Ovary (tissue), 9 donors: ENCODE results near the gene BTF3. TPM values are rescaled to one million over a fixed set of nuclear protein-coding genes. Genes with fewer than 3 reads are reported as not detected.
"Not testable (repeated sequence)": the region's sequence is repeated elsewhere in the genome, so short reads cannot be mapped to it uniquely, and the experiment has no call there.

ENCODE experiments used
- DNase-seq, 5 donors: peaks; one replicate each; pipeline ENCODE4 v3.0.0-alpha.2; 2019 to 2020
- H3K27ac ChIP-seq, 2 donors: fragments of 200-600 bp; one replicate each; pipeline versions ENCODE4 v1.5.1 to v1.8.0; 2019 to 2022
- H3K27me3 ChIP-seq: fragments of 200-600 bp; one replicate; pipeline ENCODE4 v1.8.0; 2022
- H3K36me3 ChIP-seq: fragments of 200-600 bp; sonication (generic); one replicate; pipeline ENCODE4 v1.5.1; 2019
- H3K4me1 ChIP-seq: one replicate; pipeline ENCODE4 v1.8.1; 2013; ENCODE audit warnings: mild to moderate bottlenecking, moderate library complexity; ENCODE audit not compliant: insufficient read depth
- H3K4me3 ChIP-seq: fragments of 200-600 bp; sonication (generic); one replicate; pipeline ENCODE4 v1.5.1; 2017
- H3K9me3 ChIP-seq, 2 donors: fragments of 200-600 bp in 1 of 2; sonication (generic) in 1 of 2; one replicate each; pipeline versions ENCODE4 v1.5.1 to v1.8.1; 2013 to 2019; ENCODE audit warnings: mild to moderate bottlenecking in 1 of 2, moderate library complexity in 1 of 2
- EP300 ChIP-seq: sonication (generic); formaldehyde crosslinking; IDR thresholded peaks from one replicate; pipeline ENCODE4 v1.6.1; 2017; ENCODE audit warnings: antibody characterized with exemption
- POLR2A ChIP-seq: fragments of 450-650 bp; IDR thresholded peaks from one replicate; pipeline ENCODE4 v1.6.1; 2017; ENCODE audit warnings: antibody characterized with exemption, mild to moderate bottlenecking, moderate library complexity
- WGBS, 3 donors: extraction: QIAGEN DNeasy Blood & Tissue Kit in 1 of 3; methylation state at CpG; one replicate each; pipeline versions ENCODE4 v1.1.5 to v1.1.7; 2013 to 2017; 5-methylcytosine and 5-hydroxymethylcytosine counted together
- intact Hi-C, 4 donors: fragments of 100-400 bp; cut with DNase I; formaldehyde crosslinking; loops; one replicate each; pipeline versions ENCODE4 v1.11.0 to v1.15.1; 2022 to 2023
- polyA plus RNA-seq, 2 donors: library from polyadenylated mRNA; stranded (reverse); fragments of 200-250 nt in 1 of 2; fragments of 350-450 nt in 1 of 2; fragmentation: Illumina TruSeq in 1 of 2; extraction: RNeasy Lipid Tissue Mini Kit (QIAGEN cat#74804) in 1 of 2; gene quantifications; one replicate each; pipeline ENCODE4 v1.2.3, GENCODE V29; 2013 to 2014
- total RNA-seq, 7 donors: library from RNA; depleted of rRNA in 2 of 7; stranded (reverse); fragments of >200 nt in 2 of 7; fragmentation: NEBNext Ultra II Directional in 3 of 7; extraction: Animal tissue kit (Norgen Biotek cat#: 25700) in 3 of 7; gene quantifications; one replicate each; pipeline versions ENCODE4 v1.1.0 to v1.2.4, GENCODE V29; 2016 to 2023
- TF ChIP-seq, protein P1 (sequence below), 3 donors: fragments of 450-650 bp in 2 of 3; fragments of 200-600 bp in 1 of 3; IDR thresholded peaks; one replicate each; pipeline versions ENCODE4 v1.5.1 to v1.8.0; 2016 to 2022; ENCODE audit warnings: antibody characterized with exemption in 3 of 3, mild to moderate bottlenecking in 1 of 3
- donor health status: DM: no; HTN: no; CAD: no; lungs with moderate emphysema.
- donor health status: DM: no; HTN: no; CAD: no.
- donor health status: Bipolar disorder and iron deficiency.
- donor health status: DM: yes; HTN: yes; CAD: no.
- donor health status: DM: no; HTN: no; CAD: no.
- donor health status: DM: yes; HTN: yes; CAD: no.

The BTF3 gene
- total and polyA plus RNA-seq, 9 donors = 648 to 1,776 (median 975) TPM

DNA sequence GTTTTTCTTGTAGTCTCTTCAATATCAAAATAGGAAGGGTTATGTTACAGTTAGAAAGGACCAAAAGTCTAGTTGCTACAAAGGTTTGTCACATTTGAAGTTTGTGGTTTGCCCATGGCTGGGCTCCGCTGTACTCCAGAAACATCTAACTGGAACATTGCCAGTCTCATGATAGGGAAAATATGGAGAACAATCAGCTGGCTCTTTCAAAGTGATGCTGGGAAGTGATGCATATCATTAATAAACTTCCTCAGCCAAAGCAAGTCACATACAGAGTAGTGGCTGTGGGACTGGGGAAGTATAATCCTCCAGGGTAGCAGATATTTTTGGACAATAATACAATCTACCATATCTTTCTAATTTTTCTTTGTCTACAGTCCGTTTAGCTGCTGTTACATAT is 8.8 kb downstream of the BTF3 start:
- WGBS, 3 donors = 16 to 26% (median 19%) methylated on average over 2 of the region's 2 CpGs
- no peaks in the 10 kb centered on the region for H3K9me3 ChIP-seq
- H3K4me1 ChIP-seq = no peaks in the 10 kb centered on the region
- no peaks in the 10 kb centered on the region for H3K36me3 ChIP-seq
- no peak for DNase-seq
- TF ChIP-seq, protein P1, sequence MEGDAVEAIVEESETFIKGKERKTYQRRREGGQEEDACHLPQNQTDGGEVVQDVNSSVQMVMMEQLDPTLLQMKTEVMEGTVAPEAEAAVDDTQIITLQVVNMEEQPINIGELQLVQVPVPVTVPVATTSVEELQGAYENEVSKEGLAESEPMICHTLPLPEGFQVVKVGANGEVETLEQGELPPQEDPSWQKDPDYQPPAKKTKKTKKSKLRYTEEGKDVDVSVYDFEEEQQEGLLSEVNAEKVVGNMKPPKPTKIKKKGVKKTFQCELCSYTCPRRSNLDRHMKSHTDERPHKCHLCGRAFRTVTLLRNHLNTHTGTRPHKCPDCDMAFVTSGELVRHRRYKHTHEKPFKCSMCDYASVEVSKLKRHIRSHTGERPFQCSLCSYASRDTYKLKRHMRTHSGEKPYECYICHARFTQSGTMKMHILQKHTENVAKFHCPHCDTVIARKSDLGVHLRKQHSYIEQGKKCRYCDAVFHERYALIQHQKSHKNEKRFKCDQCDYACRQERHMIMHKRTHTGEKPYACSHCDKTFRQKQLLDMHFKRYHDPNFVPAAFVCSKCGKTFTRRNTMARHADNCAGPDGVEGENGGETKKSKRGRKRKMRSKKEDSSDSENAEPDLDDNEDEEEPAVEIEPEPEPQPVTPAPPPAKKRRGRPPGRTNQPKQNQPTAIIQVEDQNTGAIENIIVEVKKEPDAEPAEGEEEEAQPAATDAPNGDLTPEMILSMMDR (IDR thresholded peaks at IDR 0.05) = no peak
- no peak for TF ChIP-seq POLR2A
- TF ChIP-seq EP300 = no peak
- intact Hi-C loops = no loop called here
- no peak overlapping the region for H3K27ac ChIP-seq
- no peak overlapping the region for H3K4me3 ChIP-seq
- H3K27me3 ChIP-seq = no peaks in the 10 kb centered on the region

DNA sequence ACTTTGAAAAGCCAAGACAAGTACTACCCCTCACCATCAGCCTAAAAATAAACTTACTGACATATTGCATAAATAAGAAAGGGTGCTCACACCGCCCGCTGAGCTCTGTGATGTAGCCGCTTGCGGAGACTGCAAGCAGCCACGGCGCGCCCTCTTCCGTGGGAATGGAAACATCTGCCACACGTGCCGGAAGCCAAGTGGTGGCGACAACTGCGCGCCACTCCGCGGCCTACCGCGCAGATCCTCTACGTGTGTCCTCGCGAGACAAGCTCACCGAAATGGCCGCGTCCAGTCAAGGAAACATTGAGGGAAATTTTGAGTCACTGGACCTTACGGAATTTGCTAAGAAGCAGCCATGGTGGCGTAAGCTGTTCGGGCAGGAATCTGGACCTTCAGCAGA is 10.3 kb downstream of the BTF3 start:
- WGBS, 3 donors = 95 to 97% (median 96%) methylated on average over 26 of the region's 26 CpGs
- intact Hi-C loops, H3K27ac ChIP-seq: not testable (repeated sequence)

DNA sequence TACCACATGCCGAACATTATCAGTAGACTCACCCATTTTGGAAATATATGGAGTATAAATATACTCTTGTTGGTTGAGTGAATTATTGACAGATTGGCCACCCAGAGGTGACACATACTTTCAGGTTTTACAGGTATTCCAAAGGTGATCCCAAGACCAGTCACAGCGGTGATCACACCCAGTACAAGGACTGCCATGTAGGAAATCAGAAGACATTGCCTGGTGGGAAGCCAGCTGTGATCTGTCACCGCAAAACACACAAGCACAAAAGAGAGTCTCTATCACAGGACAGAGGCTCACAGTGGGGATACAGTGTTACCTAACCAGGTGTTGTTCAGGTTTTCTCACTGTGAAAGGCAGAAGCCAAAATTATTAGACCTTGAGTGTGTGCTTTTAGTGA is 15.8 kb downstream of the BTF3 start:
- no peak for DNase-seq
- no peaks in the 10 kb centered on the region for H3K9me3 ChIP-seq
- intact Hi-C loops = no loop called here
- no peaks in the 10 kb centered on the region for H3K4me1 ChIP-seq
- WGBS, 3 donors = 64 to 89% (median 77%) methylated on average over 3 of the region's 3 CpGs
- TF ChIP-seq, protein P1 (IDR thresholded peaks at IDR 0.05) = no peak
- no peak for TF ChIP-seq EP300
- no peak for TF ChIP-seq POLR2A
- no peaks in the 10 kb centered on the region for H3K27me3 ChIP-seq
- no peak overlapping the region for H3K4me3 ChIP-seq
- H3K36me3 ChIP-seq = no peaks in the 10 kb centered on the region
- no peak overlapping the region for H3K27ac ChIP-seq

More for the DNA sequence above, 10.3 kb downstream of the BTF3 start:
- H3K27me3 ChIP-seq, H3K9me3 ChIP-seq, H3K4me3 ChIP-seq, DNase-seq, H3K4me1 ChIP-seq, H3K36me3 ChIP-seq: not testable (repeated sequence)

DNA sequence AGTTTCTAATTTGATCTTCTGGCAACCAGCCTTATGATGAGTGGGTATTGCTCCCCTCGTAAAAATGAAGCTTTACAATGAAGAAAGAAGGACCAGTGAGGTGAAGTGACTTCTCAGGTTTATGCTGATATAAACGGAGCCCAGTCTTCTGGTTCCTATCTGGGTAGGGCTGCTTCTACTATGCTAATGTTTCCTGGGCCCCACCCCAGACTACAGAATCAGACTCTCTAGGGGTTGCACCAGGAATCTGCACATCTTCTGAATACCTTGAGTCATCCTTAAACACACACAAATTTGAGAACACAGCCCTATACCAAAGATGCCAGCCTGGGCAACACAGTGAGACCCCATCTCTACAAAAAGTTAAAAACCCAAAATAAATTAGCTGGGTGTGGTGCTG is 16.2 kb downstream of the BTF3 start:
- no peak for TF ChIP-seq EP300
- no peak for TF ChIP-seq POLR2A
- TF ChIP-seq, protein P1 (IDR thresholded peaks at IDR 0.05) = no peak
- 63 to 83% (median 67%) methylated on average over 2 of the region's 2 CpGs for WGBS, 3 donors
- intact Hi-C loops = no loop called here
- Histone ChIP-seq H3K4me3 (no peak overlapping the region), H3K27ac (no peak overlapping the region), H3K4me1 (no peaks in the 10 kb centered on the region), H3K9me3 (no peaks in the 10 kb centered on the region), H3K27me3 (no peaks in the 10 kb centered on the region), H3K36me3 (no peaks in the 10 kb centered on the region)
- DNase-seq = no peak

DNA sequence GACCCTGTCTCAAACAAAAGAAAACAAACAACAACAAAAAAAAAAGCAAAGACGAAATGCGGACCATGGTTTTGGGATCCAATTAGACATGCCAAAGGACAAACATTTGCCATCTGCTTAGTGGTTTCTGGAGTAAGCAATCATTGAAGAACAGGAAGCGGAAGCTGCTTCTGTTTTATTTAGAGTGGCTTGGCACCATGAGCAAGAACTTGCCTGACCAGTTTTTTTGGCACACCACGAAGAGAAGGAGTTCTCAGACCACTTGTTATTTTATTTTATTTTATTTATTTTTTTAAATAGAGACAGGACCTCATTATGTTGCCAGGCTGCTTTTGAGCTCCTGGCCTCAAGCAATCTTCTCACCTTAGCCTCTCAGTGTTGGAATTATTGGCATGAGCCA is 17.0 kb downstream of the BTF3 start:
- intact Hi-C loops = no loop called here
- no peaks in the 10 kb centered on the region for H3K36me3 ChIP-seq
- 56 to 70% (median 68%) methylated on average over 4 of the region's 4 CpGs for WGBS, 3 donors
- H3K4me1 ChIP-seq = no peaks in the 10 kb centered on the region
- TF ChIP-seq POLR2A = no peak
- TF ChIP-seq, protein P1 (IDR thresholded peaks at IDR 0.05) = no peak
- no peaks in the 10 kb centered on the region for H3K27me3 ChIP-seq
- no peak overlapping the region for H3K4me3 ChIP-seq
- no peaks in the 10 kb centered on the region for H3K9me3 ChIP-seq
- no peak for DNase-seq
- no peak overlapping the region for H3K27ac ChIP-seq
